Breast epithelium (tissue), 3 donors: ENCODE data around the gene NKD2.

Experiments
- CTCF ChIP-seq, 3 donors: fragments of 450-650 bp; IDR thresholded peaks; one replicate each; pipeline ENCODE4 v1.5.1; 2016 to 2017; ENCODE audit warnings: antibody characterized with exemption in 3 of 3, mild to moderate bottlenecking in 3 of 3, moderate library complexity in 3 of 3
- POLR2A ChIP-seq: fragments of 450-650 bp; IDR thresholded peaks from one replicate; pipeline ENCODE4 v1.6.1; 2016; ENCODE audit warnings: antibody characterized with exemption, mild to moderate bottlenecking, moderate library complexity
- POLR2AphosphoS5 ChIP-seq, 3 donors: sonication (generic); formaldehyde crosslinking; IDR thresholded peaks; one replicate each; pipeline ENCODE4 v1.6.1; 2017; ENCODE audit warnings: antibody characterized with exemption in 3 of 3

GRCh38 chr5:1011226-1011631 is 2.6 kb downstream of the NKD2 start:
- peak in 1 of 3 donors; percentile 32 for TF ChIP-seq CTCF (IDR thresholded peaks at IDR 0.05)
- no peak for TF ChIP-seq POLR2AphosphoS5 (IDR thresholded peaks at IDR 0.05)
- no peak for TF ChIP-seq POLR2A
